Loucy (cell line): Measurements from ENCODE around the gene BBX.

Experiments used
- H2AFZ ChIP-seq: fragments of 200-600 bp; sonication (generic); 2 replicates; pipeline ENCODE4 v1.6.0; 2016; ENCODE audit warnings: antibody characterized with exemption, mild to moderate bottlenecking, low read length, moderate library complexity
- H3F3A ChIP-seq: fragments of 200-600 bp; 2 replicates; pipeline ENCODE4 v1.6.0; 2016; ENCODE audit warnings: antibody characterized with exemption, low read depth, mild to moderate bottlenecking
- H3K27me3 ChIP-seq: fragments of 200-600 bp; sonication (generic); 2 replicates; pipeline ENCODE4 v1.6.1; 2014; ENCODE audit warnings: low read length, mild to moderate bottlenecking; ENCODE audit not compliant: insufficient read depth, poor library complexity, severe bottlenecking
- H3K36me3 ChIP-seq: fragments of 200-600 bp; sonication (generic); 2 replicates; pipeline ENCODE4 v1.6.1; 2016; ENCODE audit warnings: low read length; ENCODE audit not compliant: insufficient read depth
- H3K4me1 ChIP-seq: fragments of 200-600 bp; sonication (generic); 2 replicates; pipeline ENCODE4 v1.5.1; 2014; ENCODE audit warnings: low read length, mild to moderate bottlenecking; ENCODE audit not compliant: insufficient read depth, poor library complexity, severe bottlenecking
- H3K4me2 ChIP-seq: fragments of 200-600 bp; sonication (generic); 2 replicates; pipeline ENCODE4 v1.6.0; 2014; ENCODE audit warnings: antibody characterized with exemption, low read length, low read depth, mild to moderate bottlenecking; ENCODE audit not compliant: poor library complexity, severe bottlenecking
- H3K4me3 ChIP-seq: fragments of 200-600 bp; sonication (generic); 2 replicates; pipeline ENCODE4 v1.5.1; 2014; ENCODE audit warnings: low read length, mild to moderate bottlenecking, mixed read lengths; ENCODE audit not compliant: poor library complexity, severe bottlenecking
- H3K79me2 ChIP-seq: fragments of 200-600 bp; sonication (generic); 2 replicates; pipeline ENCODE4 v1.6.1; 2014; ENCODE audit warnings: low read length; ENCODE audit not compliant: insufficient read depth
- H3K9ac ChIP-seq: fragments of 200-600 bp; sonication (generic); 2 replicates; pipeline ENCODE4 v1.6.0; 2014; ENCODE audit warnings: mild to moderate bottlenecking, low read depth, low read length, moderate library complexity; ENCODE audit not compliant: poor library complexity, severe bottlenecking
- H3K9me2 ChIP-seq: fragments of 200-600 bp; sonication (generic); replicated peaks from 2 replicates; pipeline ENCODE4 v1.6.1; 2016; ENCODE audit warnings: low read depth, low read length, mixed read lengths
- H3K9me3 ChIP-seq: fragments of 200-600 bp; sonication (generic); 2 replicates; pipeline ENCODE4 v1.6.1; 2014; ENCODE audit warnings: mild to moderate bottlenecking, antibody characterized with exemption, low read length, low read depth; ENCODE audit not compliant: insufficient read depth
- H4K20me1 ChIP-seq: fragments of 200-600 bp; sonication (generic); 2 replicates; pipeline ENCODE4 v1.6.0; 2014; ENCODE audit warnings: antibody characterized with exemption, low read length, mild to moderate bottlenecking; ENCODE audit not compliant: insufficient read depth, poor library complexity, severe bottlenecking
- EZH2phosphoT487 ChIP-seq: fragments of 200-600 bp; IDR thresholded peaks from 2 replicates; pipeline ENCODE4 v1.6.1; 2018; ENCODE audit warnings: antibody characterized with exemption, mild to moderate bottlenecking, moderate library complexity, borderline replicate concordance
- TF ChIP-seq, protein P1 (sequence below): fragments of 200-600 bp; sonication (generic); conservative IDR thresholded peaks from 2 replicates; pipeline ENCODE4 v1.5.1; 2014; ENCODE audit warnings: mild to moderate bottlenecking, antibody characterized with exemption, low read length

BBX gene

DNA sequence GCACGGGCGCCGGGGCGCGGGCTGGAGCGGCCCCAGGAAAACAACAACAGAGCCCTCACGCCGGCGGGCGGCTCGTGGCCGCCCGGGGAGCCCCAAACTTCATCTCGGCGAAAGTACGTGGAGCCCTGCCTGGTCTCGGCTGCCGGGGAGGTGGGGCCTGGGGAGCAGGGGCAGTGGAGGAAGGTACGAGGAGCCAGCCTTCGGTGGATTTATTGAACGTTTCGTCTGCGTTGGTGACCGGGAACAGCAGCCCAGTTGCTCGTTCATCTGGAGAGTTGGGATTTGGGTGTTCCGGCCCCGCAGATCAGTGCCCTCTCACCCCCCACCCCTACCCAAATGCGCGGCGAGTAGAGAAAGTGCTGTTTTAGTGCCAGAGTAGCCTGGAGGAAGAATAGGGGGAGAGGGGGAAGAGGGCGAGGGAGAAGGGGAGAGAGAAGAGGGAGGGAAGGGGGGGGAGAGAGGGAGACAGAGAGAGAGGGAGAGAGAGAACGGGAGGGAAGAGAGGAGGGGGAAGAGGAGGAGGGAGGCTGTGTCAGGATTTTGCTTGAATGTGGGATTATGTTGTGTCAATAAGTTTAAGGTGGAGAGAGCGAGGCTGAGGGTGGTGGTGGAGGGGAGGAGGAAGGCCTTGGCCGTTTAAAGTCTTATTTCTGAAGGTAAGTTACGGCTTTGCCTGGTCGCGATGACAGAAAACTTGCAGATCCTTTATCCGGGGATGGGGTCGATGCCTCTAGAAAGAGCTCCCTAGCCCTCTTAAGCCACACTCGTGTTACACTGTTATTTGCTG lies 970 bp downstream of the BBX start:
- no peaks in the 10 kb centered on the region for H3K36me3 ChIP-seq
- H3K4me2 ChIP-seq, result peak overlapping the region; percentile 78
- H3K4me1 ChIP-seq, result peaks cover 39% of the 10 kb centered on the region
- TF ChIP-seq, protein P1, sequence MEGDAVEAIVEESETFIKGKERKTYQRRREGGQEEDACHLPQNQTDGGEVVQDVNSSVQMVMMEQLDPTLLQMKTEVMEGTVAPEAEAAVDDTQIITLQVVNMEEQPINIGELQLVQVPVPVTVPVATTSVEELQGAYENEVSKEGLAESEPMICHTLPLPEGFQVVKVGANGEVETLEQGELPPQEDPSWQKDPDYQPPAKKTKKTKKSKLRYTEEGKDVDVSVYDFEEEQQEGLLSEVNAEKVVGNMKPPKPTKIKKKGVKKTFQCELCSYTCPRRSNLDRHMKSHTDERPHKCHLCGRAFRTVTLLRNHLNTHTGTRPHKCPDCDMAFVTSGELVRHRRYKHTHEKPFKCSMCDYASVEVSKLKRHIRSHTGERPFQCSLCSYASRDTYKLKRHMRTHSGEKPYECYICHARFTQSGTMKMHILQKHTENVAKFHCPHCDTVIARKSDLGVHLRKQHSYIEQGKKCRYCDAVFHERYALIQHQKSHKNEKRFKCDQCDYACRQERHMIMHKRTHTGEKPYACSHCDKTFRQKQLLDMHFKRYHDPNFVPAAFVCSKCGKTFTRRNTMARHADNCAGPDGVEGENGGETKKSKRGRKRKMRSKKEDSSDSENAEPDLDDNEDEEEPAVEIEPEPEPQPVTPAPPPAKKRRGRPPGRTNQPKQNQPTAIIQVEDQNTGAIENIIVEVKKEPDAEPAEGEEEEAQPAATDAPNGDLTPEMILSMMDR, result no peak
- TF ChIP-seq EZH2phosphoT487, result no peak
- peaks cover 54% of the 10 kb centered on the region for H3K79me2 ChIP-seq
- peak overlapping the region; percentile 94 for H3K4me3 ChIP-seq
- H2AFZ ChIP-seq, result peak overlapping the region; percentile 92
- H3K9me3 ChIP-seq, result no peaks in the 10 kb centered on the region
- H4K20me1 ChIP-seq, result peaks cover 32% of the 10 kb centered on the region
- H3K27me3 ChIP-seq, result no peaks in the 10 kb centered on the region
- H3K9ac ChIP-seq, result peak overlapping the region; percentile 93
- no peaks in the 10 kb centered on the region for H3F3A ChIP-seq
- no peaks in the 10 kb centered on the region for H3K9me2 ChIP-seq

DNA sequence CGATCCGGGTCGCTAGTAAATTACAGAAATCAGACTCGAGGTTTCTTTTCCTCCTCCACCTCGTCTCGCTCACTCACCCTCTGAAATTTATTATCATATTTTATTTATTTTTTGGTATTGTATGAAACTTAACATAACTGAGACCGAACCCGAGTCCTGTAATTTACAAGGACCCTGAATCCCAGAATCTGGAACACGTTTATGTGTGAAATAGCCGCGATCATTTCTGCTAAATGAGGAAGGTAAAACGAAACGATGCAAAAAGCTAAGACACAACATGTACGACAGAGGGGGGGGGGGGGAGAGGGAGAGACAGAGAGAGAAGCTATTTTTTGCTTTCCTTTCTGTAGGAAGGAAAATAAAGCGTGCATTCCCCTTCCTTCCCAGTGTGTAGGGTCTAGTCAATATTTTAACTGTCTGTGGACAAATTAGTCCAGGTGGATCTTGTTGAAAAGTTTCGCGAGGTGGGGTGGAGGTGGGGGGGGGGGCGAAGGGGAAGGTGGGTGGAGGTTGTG lies 1.6 kb downstream of the BBX start:
- no peaks in the 10 kb centered on the region for H3K27me3 ChIP-seq
- H3K4me1 ChIP-seq, result peaks cover 44% of the 10 kb centered on the region
- H3K36me3 ChIP-seq, result peaks cover 3% of the 10 kb centered on the region; the same call in 1 of the 2 replicates
- peak overlapping the region; percentile 92 for H2AFZ ChIP-seq
- H3K9me2 ChIP-seq, result no peaks in the 10 kb centered on the region
- H3F3A ChIP-seq, result no peaks in the 10 kb centered on the region
- H3K4me3 ChIP-seq, result peak overlapping the region; percentile 94
- H3K4me2 ChIP-seq, result peak overlapping the region; percentile 78
- TF ChIP-seq, protein P1, result no peak
- no peak for TF ChIP-seq EZH2phosphoT487
- H3K9me3 ChIP-seq, result no peaks in the 10 kb centered on the region
- H3K79me2 ChIP-seq, result peaks cover 60% of the 10 kb centered on the region
- H3K9ac ChIP-seq, result peak overlapping the region; percentile 93
- peaks cover 39% of the 10 kb centered on the region for H4K20me1 ChIP-seq

DNA sequence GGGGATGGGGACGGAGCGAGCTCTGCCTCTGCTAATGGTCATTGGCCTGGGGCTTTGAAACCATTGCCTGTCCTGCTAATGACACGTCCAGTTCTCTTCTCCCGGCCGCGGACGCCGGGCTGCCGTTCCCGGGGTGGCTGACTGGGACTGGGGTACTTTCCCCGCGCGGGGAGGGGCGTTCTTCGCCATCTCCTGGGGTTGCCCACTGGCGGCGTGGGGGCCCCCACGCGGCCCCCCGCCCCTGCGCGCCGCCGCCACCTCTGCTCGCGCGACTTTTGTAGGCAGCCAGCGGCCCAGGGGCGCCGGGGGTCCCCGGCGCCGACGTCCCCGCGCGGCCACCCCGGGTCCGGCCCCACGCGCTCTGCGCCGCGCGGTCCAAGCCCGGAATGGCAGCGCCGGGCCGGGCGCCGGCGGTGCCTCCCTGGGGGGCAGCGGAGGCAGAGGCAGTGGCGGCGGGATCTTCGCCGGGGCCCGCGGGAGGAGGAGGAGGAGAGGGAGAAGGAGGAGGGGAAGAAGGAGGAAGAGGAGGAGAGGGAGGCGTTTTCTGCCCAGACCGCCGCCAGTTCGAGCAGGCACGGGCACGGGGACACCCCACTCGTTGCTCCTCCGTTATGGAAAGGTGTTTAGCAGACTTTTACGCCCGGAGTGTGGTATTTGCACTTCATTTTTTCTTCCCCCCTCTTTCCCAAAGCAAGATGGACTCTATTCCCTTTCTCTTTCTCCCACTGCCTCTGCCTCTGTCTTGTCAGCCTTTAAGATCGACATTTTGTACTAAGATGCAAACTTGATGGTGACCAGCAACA lies 2.3 kb downstream of the BBX start:
- H3K4me2 ChIP-seq, result peak overlapping the region; percentile 99
- H3K79me2 ChIP-seq, result peaks cover 67% of the 10 kb centered on the region
- H3K36me3 ChIP-seq, result peaks cover 7% of the 10 kb centered on the region; the same call in 1 of the 2 replicates
- H3K27me3 ChIP-seq, result no peaks in the 10 kb centered on the region
- peaks cover 48% of the 10 kb centered on the region for H3K4me1 ChIP-seq
- no peaks in the 10 kb centered on the region for H3K9me2 ChIP-seq
- no peaks in the 10 kb centered on the region for H3F3A ChIP-seq
- TF ChIP-seq, protein P1, result no peak
- no peak for TF ChIP-seq EZH2phosphoT487
- peak overlapping the region; percentile 92 for H2AFZ ChIP-seq
- H3K9me3 ChIP-seq, result no peaks in the 10 kb centered on the region
- peak overlapping the region; percentile 93 for H3K9ac ChIP-seq
- H4K20me1 ChIP-seq, result peaks cover 39% of the 10 kb centered on the region
- peak overlapping the region; percentile 94 for H3K4me3 ChIP-seq
